HCT116 (cell line): Measurements from ENCODE around the gene RNF166. TPM values are rescaled to one million over a fixed set of nuclear protein-coding genes. Genes with fewer than 3 reads are reported as not detected.
A peak's percentile ranks its signal among the peaks of the same experiment; 100 is the strongest.

Experiments used
- ATAC-seq: fragments of 200-7000 bp; cut with Tn5 transposase; 2 replicates; pipeline ENCODE4 v1.9.1; 2020; ENCODE audit warnings: mild to moderate bottlenecking, moderate library complexity
- BruUV-seq: library from RNA; stranded (reverse); fragments of 400-500 nt; replicated peaks from 2 replicates; lab custom pipeline; 2021; lab: Mats Ljungman, UMichigan
- CTCF ChIA-PET: fragments of 300-600 bp; sonication (Branson Sonifier 250); formaldehyde crosslinking; loops from one replicate; lab custom pipeline; 2021; ENCODE audit warnings: antibody characterized with exemption; lab: Charles Lee
- POLR2A ChIA-PET: fragments of 300-600, 350-600 bp; sonication (Branson Sonifier 250); formaldehyde crosslinking; loops from one replicate; lab custom pipeline; 2021; ENCODE audit warnings: antibody characterized with exemption; lab: Charles Lee
- RAD21 ChIA-PET, 2 experiments: fragments of 300-600 bp; sonication (Branson Sonifier 250); formaldehyde crosslinking; loops; one replicate each; lab custom pipeline; 2023; ENCODE audit warnings: low total read pairs in 2 of 2; ENCODE audit not compliant: uncharacterized antibody in 2 of 2, unreplicated experiment in 2 of 2, low non-redundant PET in 1 of 2; lab: Charles Lee
- DNase-seq: peaks from one replicate; pipeline ENCODE4 v3.0.0-alpha.2; 2010; ENCODE audit warnings: low read depth, low spot score
- H2AFZ ChIP-seq: fragments of 200-600 bp; shearing (Covaris generic), sonication (generic); 2 replicates; pipeline ENCODE4 v1.6.1; 2017; ENCODE audit warnings: low read depth, mixed run types, mixed read lengths, antibody characterized with exemption, low read length; ENCODE audit not compliant: poor library complexity, severe bottlenecking
- H3K27ac ChIP-seq: 2 replicates; pipeline ENCODE4 v1.5.1; 2012; ENCODE audit warnings: low read depth, low read length
- H3K27me3 ChIP-seq: fragments of 200-600 bp; sonication (generic); 2 replicates; pipeline ENCODE4 v1.6.1; 2016; ENCODE audit warnings: mixed run types, low read length, mixed read lengths; ENCODE audit not compliant: insufficient read depth
- H3K36me3 ChIP-seq, 2 experiments: fragments of 200-500 bp in 1 of 2; fragments of 200-600 bp in 1 of 2; sonication (Bioruptor generic) in 1 of 2; sonication (generic) in 1 of 2; 2 replicates each; pipeline versions ENCODE4 v1.5.1 to v1.6.1; 2014 to 2016; ENCODE audit warnings: low read length in 2 of 2, inconsistent platforms in 1 of 2, mixed read lengths in 1 of 2, mixed run types in 1 of 2; ENCODE audit not compliant: insufficient read depth in 2 of 2, control insufficient read depth in 1 of 2
- H3K4me1 ChIP-seq, 2 experiments: fragments of 200-600 bp in 1 of 2; sonication (generic) in 1 of 2; 2 replicates each; pipeline versions ENCODE4 v1.5.1 to v1.6.1; 2012 to 2017; ENCODE audit warnings: low read length in 2 of 2, inconsistent platforms in 1 of 2, mild to moderate bottlenecking in 1 of 2, mixed read lengths in 1 of 2, mixed run types in 1 of 2, moderate library complexity in 1 of 2; ENCODE audit not compliant: insufficient read depth in 2 of 2, control insufficient read depth in 1 of 2
- H3K4me2 ChIP-seq: fragments of 200-600 bp; sonication (generic); 2 replicates; pipeline ENCODE4 v1.6.1; 2017; ENCODE audit warnings: mixed run types, low read length, mixed read lengths
- H3K4me3 ChIP-seq, 2 experiments: fragments of 200-600 bp in 1 of 2; sonication (generic) in 1 of 2; replicated peaks in 1 of 2; 2 replicates each; pipeline ENCODE4 v1.5.1; 2011 to 2016; ENCODE audit warnings: low read length in 2 of 2, control low read depth in 1 of 2, low read depth in 1 of 2, mild to moderate bottlenecking in 1 of 2, mixed read lengths in 1 of 2, mixed run types in 1 of 2
- H3K79me2 ChIP-seq: fragments of 200-600 bp; sonication (generic); 2 replicates; pipeline ENCODE4 v1.6.1; 2017; ENCODE audit warnings: mild to moderate bottlenecking, mixed run types, low read length, moderate library complexity, mixed read lengths; ENCODE audit not compliant: insufficient read depth
- H3K9ac ChIP-seq: fragments of 200-600 bp; sonication (generic); 2 replicates; pipeline ENCODE4 v1.6.1; 2016; ENCODE audit warnings: low read length, mixed read lengths
- H3K9me2 ChIP-seq: fragments of 200-600 bp; sonication (generic), shearing (Covaris generic); 2 replicates; pipeline ENCODE4 v1.6.1; 2017; ENCODE audit warnings: mixed run types, mild to moderate bottlenecking, moderate library complexity; ENCODE audit not compliant: insufficient read depth
- H3K9me3 ChIP-seq, 2 experiments: fragments of 200-500 bp in 1 of 2; fragments of 200-600 bp in 1 of 2; sonication (Bioruptor generic) in 1 of 2; sonication (generic) in 1 of 2; 2 replicates each; pipeline ENCODE4 v1.6.1; 2014 to 2017; ENCODE audit warnings: low read length in 2 of 2, mixed read lengths in 2 of 2, inconsistent platforms in 1 of 2, low read depth in 1 of 2, mild to moderate bottlenecking in 1 of 2, mixed run types in 1 of 2, moderate library complexity in 1 of 2; ENCODE audit not compliant: control insufficient read depth in 1 of 2, insufficient read depth in 1 of 2
- H4K20me1 ChIP-seq: fragments of 200-600 bp; sonication (generic), shearing (Covaris generic); 2 replicates; pipeline ENCODE4 v1.6.1; 2017; ENCODE audit warnings: mixed run types, mild to moderate bottlenecking, moderate library complexity; ENCODE audit not compliant: insufficient read depth
- CBX3 ChIP-seq: IDR thresholded peaks from 2 replicates; pipeline ENCODE4 v1.6.1; 2012; ENCODE audit warnings: low read depth
- EGR1 ChIP-seq: IDR thresholded peaks from 2 replicates; pipeline ENCODE4 v1.6.1; 2012; ENCODE audit warnings: low read depth
- ELF1 ChIP-seq: IDR thresholded peaks from 2 replicates; pipeline ENCODE4 v1.6.1; 2012; ENCODE audit warnings: low read depth, borderline replicate concordance
- EZH2 ChIP-seq: fragments of 200-600 bp; sonication (generic); IDR thresholded peaks from 2 replicates; pipeline ENCODE4 v1.6.1; 2017; ENCODE audit warnings: antibody characterized with exemption, mixed run types
- EZH2phosphoT487 ChIP-seq: fragments of 200-600 bp; IDR thresholded peaks from 2 replicates; pipeline ENCODE4 v1.6.1; 2018; ENCODE audit warnings: antibody characterized with exemption, borderline replicate concordance
- FOSL1 ChIP-seq: IDR thresholded peaks from 2 replicates; pipeline ENCODE4 v1.6.1; 2012; ENCODE audit warnings: low read depth
- POLR2AphosphoS5 ChIP-seq: IDR thresholded peaks from 2 replicates; pipeline ENCODE4 v1.6.1; 2011; ENCODE audit warnings: mild to moderate bottlenecking, low read depth, low read length, moderate library complexity
- RAD21 ChIP-seq: IDR thresholded peaks from 2 replicates; pipeline ENCODE4 v1.6.1; 2012; ENCODE audit warnings: low read depth, mild to moderate bottlenecking
- SIN3A ChIP-seq: IDR thresholded peaks from 2 replicates; pipeline ENCODE4 v1.6.1; 2012; ENCODE audit warnings: low read depth
- SP1 ChIP-seq: IDR thresholded peaks from 2 replicates; pipeline ENCODE4 v1.6.1; 2012; ENCODE audit warnings: low read depth
- SRF ChIP-seq: IDR thresholded peaks from 2 replicates; pipeline ENCODE4 v1.6.1; 2012; ENCODE audit warnings: low read depth
- TCF7L2 ChIP-seq: IDR thresholded peaks from 2 replicates; pipeline ENCODE4 v1.7.0; 2011; ENCODE audit warnings: borderline replicate concordance, inconsistent platforms; ENCODE audit not compliant: insufficient read depth, insufficient read length; ENCODE audit errors: extremely low read depth
- ZBTB33 ChIP-seq: IDR thresholded peaks from 2 replicates; pipeline ENCODE4 v1.6.1; 2011; ENCODE audit warnings: mild to moderate bottlenecking, low read length, moderate library complexity; ENCODE audit not compliant: insufficient replicate concordance; ENCODE audit errors: extremely low read depth
- ZFX ChIP-seq: fragments of 450-650 bp; IDR thresholded peaks from 2 replicates; pipeline ENCODE4 v1.6.1; 2017
- intact Hi-C: fragments of 100-400 bp; cut with micrococcal nuclease; formaldehyde crosslinking; loops from 2 replicates; pipeline ENCODE4 v1.10.0; 2022
- total RNA-seq: library from RNA; stranded (reverse); gene quantifications from one replicate; pipeline ENCODE4 v1.2.1, GENCODE V29; 2021; ENCODE audit not compliant: unreplicated experiment
- TF ChIP-seq, protein P1 (sequence below): IDR thresholded peaks from 2 replicates; pipeline ENCODE4 v1.6.1; 2012
- TF ChIP-seq, protein P2 (sequence below), 3 experiments: fragments of 200-600 bp in 1 of 3; sonication (generic) in 1 of 3; IDR thresholded peaks in 2 of 3; conservative IDR thresholded peaks in 1 of 3; 2 replicates each; pipeline ENCODE4 v1.5.1; 2012 to 2017; ENCODE audit warnings: low read depth in 2 of 3, low read length in 2 of 3, antibody characterized with exemption in 1 of 3, borderline replicate concordance in 1 of 3, control low read depth in 1 of 3, mild to moderate bottlenecking in 1 of 3, mixed read lengths in 1 of 3, mixed run types in 1 of 3, moderate library complexity in 1 of 3; ENCODE audit not compliant: insufficient read depth in 1 of 3

Gene RNF166
- total RNA-seq, 1 experiment from 2014 or later: 39.4 TPM

- Histone ChIP-seq H3K27ac (peak overlapping the region; percentile 21; the same call in 1 of the 2 replicates), H3K79me2 (no peaks in the 10 kb centered on the region), H3K36me3 (no peaks in the 10 kb centered on the region), H3K9me3 (no peaks in the 10 kb centered on the region), H3K4me2 (peak overlapping the region; percentile 100), H3K9me2 (no peaks in the 10 kb centered on the region), H3K4me1 (peaks cover 25 to 38% of the 10 kb centered on the region in 2 experiments), H4K20me1 (no peaks in the 10 kb centered on the region), H3K9ac (peak overlapping the region; percentile 62), H3K4me3 (peak overlapping the region; percentile 68 to 83), H3K27me3 (no peaks in the 10 kb centered on the region), H2AFZ (peak overlapping the region; percentile 96)
- ChIA-PET CTCF (no interaction called here), POLR2A (no interaction called here), RAD21 (no interaction called here)
- ATAC-seq (peak; percentile 67), DNase-seq (no peak)
- no peak for TF ChIP-seq SP1
- no peak for TF ChIP-seq RAD21
- TF ChIP-seq EZH2: no peak
- TF ChIP-seq CBX3: no peak
- TF ChIP-seq EZH2phosphoT487: no peak
- no peak for TF ChIP-seq POLR2AphosphoS5
- TF ChIP-seq EGR1: no peak
- TF ChIP-seq ZFX: no peak
- TF ChIP-seq, protein P1, sequence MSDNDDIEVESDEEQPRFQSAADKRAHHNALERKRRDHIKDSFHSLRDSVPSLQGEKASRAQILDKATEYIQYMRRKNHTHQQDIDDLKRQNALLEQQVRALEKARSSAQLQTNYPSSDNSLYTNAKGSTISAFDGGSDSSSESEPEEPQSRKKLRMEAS: no peak
- TF ChIP-seq, protein P2, sequence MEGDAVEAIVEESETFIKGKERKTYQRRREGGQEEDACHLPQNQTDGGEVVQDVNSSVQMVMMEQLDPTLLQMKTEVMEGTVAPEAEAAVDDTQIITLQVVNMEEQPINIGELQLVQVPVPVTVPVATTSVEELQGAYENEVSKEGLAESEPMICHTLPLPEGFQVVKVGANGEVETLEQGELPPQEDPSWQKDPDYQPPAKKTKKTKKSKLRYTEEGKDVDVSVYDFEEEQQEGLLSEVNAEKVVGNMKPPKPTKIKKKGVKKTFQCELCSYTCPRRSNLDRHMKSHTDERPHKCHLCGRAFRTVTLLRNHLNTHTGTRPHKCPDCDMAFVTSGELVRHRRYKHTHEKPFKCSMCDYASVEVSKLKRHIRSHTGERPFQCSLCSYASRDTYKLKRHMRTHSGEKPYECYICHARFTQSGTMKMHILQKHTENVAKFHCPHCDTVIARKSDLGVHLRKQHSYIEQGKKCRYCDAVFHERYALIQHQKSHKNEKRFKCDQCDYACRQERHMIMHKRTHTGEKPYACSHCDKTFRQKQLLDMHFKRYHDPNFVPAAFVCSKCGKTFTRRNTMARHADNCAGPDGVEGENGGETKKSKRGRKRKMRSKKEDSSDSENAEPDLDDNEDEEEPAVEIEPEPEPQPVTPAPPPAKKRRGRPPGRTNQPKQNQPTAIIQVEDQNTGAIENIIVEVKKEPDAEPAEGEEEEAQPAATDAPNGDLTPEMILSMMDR (IDR thresholded peaks at IDR 0.05 in 2 of 3, conservative IDR thresholded peaks at IDR 0.05 in 1 of 3; ENCODE audit: borderline replicate concordance in 1 of 3, insufficient read depth in 1 of 3, low read depth in 2 of 3, low read length in 2 of 3): no peak
- TF ChIP-seq SIN3A: no peak
- no peak for TF ChIP-seq SRF
- TF ChIP-seq FOSL1: no peak
- TF ChIP-seq ELF1: no peak
- no peak for TF ChIP-seq TCF7L2
- TF ChIP-seq ZBTB33: no peak
- BruUV-seq: no TSS peak
- intact Hi-C loops: no loop called here
Measured at GRCh38 chr16:88686062-88686438, 20.2 kb downstream of the RNF166 start.
